Measurements from ENCODE around the gene OR10Z1.

Gene OR10Z1, protein sequence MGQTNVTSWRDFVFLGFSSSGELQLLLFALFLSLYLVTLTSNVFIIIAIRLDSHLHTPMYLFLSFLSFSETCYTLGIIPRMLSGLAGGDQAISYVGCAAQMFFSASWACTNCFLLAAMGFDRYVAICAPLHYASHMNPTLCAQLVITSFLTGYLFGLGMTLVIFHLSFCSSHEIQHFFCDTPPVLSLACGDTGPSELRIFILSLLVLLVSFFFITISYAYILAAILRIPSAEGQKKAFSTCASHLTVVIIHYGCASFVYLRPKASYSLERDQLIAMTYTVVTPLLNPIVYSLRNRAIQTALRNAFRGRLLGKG

DNA sequence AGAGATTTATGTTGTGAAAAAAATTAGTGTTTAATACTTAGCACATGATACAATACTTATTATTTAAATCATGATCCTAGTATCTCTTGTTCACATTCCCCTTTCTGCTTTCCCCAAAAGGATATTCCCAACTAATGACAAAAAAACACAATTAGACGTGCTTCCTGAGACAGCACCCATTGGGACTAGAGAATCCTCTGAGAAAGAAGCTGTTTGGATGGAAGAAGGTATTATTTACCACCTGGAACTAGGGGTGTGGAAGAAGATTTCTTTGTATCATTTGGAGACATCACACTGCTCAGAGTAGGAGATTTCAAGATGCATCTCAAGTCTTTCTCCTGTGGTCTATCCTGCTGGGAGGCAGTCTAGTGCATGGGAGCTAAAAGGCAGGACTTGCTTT lies at the start of gene OR10Z1:
OR10Z1 (plus strand) TSS at position 301 of the 400 bp plus-strand sequence. CDS start 1,171 bp downstream, outside the sequence.
- no peak for DNase-seq (ENCODE audit: low read depth)
- TF ChIP-seq, protein P1, sequence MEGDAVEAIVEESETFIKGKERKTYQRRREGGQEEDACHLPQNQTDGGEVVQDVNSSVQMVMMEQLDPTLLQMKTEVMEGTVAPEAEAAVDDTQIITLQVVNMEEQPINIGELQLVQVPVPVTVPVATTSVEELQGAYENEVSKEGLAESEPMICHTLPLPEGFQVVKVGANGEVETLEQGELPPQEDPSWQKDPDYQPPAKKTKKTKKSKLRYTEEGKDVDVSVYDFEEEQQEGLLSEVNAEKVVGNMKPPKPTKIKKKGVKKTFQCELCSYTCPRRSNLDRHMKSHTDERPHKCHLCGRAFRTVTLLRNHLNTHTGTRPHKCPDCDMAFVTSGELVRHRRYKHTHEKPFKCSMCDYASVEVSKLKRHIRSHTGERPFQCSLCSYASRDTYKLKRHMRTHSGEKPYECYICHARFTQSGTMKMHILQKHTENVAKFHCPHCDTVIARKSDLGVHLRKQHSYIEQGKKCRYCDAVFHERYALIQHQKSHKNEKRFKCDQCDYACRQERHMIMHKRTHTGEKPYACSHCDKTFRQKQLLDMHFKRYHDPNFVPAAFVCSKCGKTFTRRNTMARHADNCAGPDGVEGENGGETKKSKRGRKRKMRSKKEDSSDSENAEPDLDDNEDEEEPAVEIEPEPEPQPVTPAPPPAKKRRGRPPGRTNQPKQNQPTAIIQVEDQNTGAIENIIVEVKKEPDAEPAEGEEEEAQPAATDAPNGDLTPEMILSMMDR (conservative IDR thresholded peaks at IDR 0.05; ENCODE audit: low read depth, low read length) = no peak
- H3K4me3 ChIP-seq (ENCODE audit: low read length) = no peak within 1 kb of the TSS

DNA sequence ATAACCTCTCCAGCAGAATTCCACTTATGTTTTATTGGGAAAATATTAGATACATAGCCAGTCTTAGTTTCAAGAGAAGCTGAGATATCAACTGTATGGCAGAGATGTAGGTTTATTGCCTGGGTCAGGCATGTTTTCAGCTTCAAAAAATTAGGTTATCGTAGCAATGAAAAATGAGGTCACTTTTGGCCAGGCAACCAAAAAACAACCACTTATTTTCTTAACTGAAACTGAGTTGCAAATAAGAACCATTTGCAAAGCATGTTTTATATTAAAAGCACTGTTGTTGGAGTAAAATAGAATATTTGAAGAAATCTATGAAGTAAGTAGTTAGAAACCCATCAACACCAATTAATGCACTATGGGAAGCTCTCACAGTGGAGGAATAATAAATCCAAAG lies 45.4 kb upstream of the OR10Z1 start:
- DNase-seq (ENCODE audit: low read depth) = no peak
- H3K4me3 ChIP-seq (ENCODE audit: low read length) = no peak overlapping the region
- TF ChIP-seq, protein P1 (conservative IDR thresholded peaks at IDR 0.05; ENCODE audit: low read depth, low read length) = no peak

DNA sequence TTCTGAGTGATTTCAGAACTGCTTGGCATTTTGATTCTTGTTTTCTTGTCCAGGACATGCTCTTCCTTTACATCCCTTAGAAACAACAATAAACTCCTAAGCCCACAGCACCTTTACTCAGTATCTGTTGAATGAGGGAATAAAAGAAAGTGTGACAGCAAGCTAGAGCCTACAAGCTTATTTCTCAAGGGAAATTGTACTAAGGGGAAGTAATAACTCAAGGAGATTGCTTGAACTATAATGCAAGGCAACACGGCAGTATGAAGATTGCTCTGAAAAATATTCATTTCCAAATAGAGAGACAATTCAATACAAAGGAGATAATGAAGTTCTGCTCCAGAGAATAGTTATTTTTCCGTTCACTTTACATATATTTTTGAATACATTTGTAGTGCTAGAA lies 41.2 kb upstream of the OR10Z1 start:
- DNase-seq (ENCODE audit: low read depth) = no peak
- TF ChIP-seq, protein P1 (conservative IDR thresholded peaks at IDR 0.05; ENCODE audit: low read depth, low read length) = no peak
- no peak overlapping the region for H3K4me3 ChIP-seq (ENCODE audit: low read length)

DNA sequence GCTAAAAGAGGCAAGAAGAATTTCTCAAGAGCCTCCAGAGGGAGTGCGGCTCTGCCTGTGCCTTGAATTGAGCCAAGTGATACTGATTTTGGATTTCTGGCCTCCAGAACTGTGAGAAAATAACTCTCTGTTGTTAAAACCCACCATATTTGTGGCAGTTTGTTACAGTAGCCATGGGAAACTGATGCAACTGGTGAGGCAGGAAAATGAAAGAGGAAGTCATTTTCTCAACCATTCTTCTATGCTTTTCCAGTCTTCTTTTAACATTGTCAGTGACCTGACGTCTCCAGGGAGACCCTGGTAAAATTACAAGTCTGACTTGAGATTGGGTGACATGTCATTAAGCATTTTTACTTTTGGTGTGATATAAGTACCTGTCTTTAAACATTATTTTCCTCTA lies 40.5 kb upstream of the OR10Z1 start:
- DNase-seq (ENCODE audit: low read depth) = no peak
- TF ChIP-seq, protein P1 (conservative IDR thresholded peaks at IDR 0.05; ENCODE audit: low read depth, low read length) = no peak
- H3K4me3 ChIP-seq (ENCODE audit: low read length) = no peak overlapping the region

DNA sequence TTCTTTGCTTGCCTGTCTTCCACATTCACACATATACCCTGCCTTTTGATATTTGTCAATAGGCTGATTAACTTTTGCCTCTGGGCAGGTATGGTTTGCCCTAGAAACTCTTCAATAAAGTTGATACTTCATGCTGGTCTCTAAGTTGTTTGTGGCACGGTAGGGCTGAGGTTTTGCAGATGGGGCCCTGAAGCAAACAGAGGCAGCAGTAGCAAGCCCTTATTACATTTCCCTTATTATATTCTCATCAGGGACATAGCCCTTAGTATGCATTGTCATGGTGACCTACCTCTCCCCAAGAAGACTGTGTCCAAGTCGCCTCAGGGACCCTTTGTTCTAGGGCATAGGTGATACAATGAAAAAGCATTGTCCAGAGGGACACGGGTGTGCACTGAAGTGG lies 34.6 kb upstream of the OR10Z1 start, which contains the start of gene OR6P1:
OR6P1 (minus strand) TSS at position 101 of the 400 bp plus-strand sequence. CDS start 6,976 bp downstream, outside the sequence.
- no peak within 1 kb of the TSS for H3K4me3 ChIP-seq (ENCODE audit: low read length)
- TF ChIP-seq, protein P1 (conservative IDR thresholded peaks at IDR 0.05; ENCODE audit: low read depth, low read length) = no peak
- DNase-seq (ENCODE audit: low read depth) = no peak

DNA sequence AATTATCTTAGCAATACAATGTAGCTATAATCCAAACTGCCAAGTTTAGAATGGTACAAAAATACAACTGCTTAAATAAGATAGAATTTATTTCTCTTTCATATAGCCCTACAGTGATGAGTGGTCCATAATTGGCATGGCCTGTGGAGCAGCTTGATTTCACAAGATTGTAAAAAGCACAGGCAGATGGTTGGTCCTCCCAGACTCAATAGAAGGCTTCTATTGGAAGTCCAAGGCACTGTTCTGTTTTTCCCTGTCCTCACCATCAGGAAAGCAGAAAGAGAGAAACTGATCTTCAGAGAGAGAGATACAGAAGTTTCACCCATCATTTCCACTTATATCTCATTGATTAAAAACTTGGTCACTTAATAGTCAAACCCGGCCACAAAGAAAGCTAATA lies 32.8 kb upstream of the OR10Z1 start:
- no peak overlapping the region for H3K4me3 ChIP-seq (ENCODE audit: low read length)
- DNase-seq (ENCODE audit: low read depth) = no peak
- TF ChIP-seq, protein P1 (conservative IDR thresholded peaks at IDR 0.05; ENCODE audit: low read depth, low read length) = no peak

DNA sequence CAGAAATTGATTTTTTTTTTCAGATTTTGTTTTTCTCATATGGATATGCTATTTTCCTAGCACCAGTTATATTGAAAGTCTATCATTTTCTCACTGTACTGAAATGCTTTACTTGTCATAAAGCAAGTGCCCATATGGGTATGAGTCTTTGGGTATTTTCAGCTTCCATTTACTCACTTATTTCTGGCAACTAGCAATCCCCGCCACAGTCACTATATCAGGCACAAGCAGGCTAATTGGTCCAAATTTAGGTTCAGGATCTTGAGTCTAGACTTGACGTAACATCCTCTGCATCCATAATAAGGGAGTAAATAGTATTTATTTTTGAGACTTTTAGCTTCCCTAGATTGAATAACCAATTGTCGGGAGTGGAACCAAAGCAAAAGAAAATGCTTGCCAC lies 27.5 kb upstream of the OR10Z1 start:
- no peak for DNase-seq (ENCODE audit: low read depth)
- TF ChIP-seq, protein P1 (conservative IDR thresholded peaks at IDR 0.05; ENCODE audit: low read depth, low read length) = no peak
- no peak overlapping the region for H3K4me3 ChIP-seq (ENCODE audit: low read length)
